Suprapubic skin (tissue), 4 donors: ENCODE data around the gene URI1. TPM values are rescaled to one million over a fixed set of nuclear protein-coding genes. Genes with fewer than 3 reads are reported as not detected.

ENCODE experiments used
- DNase-seq, 2 donors: peaks; one replicate each; pipeline ENCODE4 v3.0.0-alpha.2; 2019; ENCODE audit warnings: low spot score in 2 of 2
- H3K27ac ChIP-seq: fragments of 200-600 bp; sonication (generic); one replicate; pipeline ENCODE4 v1.5.1; 2019
- H3K27me3 ChIP-seq: fragments of 200-600 bp; sonication (generic); one replicate; pipeline ENCODE4 v1.5.1; 2019
- H3K36me3 ChIP-seq: fragments of 200-600 bp; sonication (generic); one replicate; pipeline ENCODE4 v1.5.1; 2019
- H3K4me1 ChIP-seq: fragments of 200-600 bp; sonication (generic); one replicate; pipeline ENCODE4 v1.5.1; 2019
- H3K4me3 ChIP-seq: fragments of 200-600 bp; sonication (generic); one replicate; pipeline ENCODE4 v1.5.1; 2019; ENCODE audit warnings: mild to moderate bottlenecking
- H3K9me3 ChIP-seq: fragments of 200-600 bp; sonication (generic); one replicate; pipeline ENCODE4 v1.5.1; 2019
- EP300 ChIP-seq: sonication (generic); formaldehyde crosslinking; IDR thresholded peaks from one replicate; pipeline ENCODE4 v1.6.1; 2017; ENCODE audit warnings: antibody characterized with exemption
- POLR2A ChIP-seq, 2 donors: fragments of 450-650 bp; IDR thresholded peaks; one replicate each; pipeline ENCODE4 v1.6.1; 2017; ENCODE audit warnings: antibody characterized with exemption in 2 of 2, mild to moderate bottlenecking in 2 of 2, moderate library complexity in 2 of 2
- POLR2AphosphoS5 ChIP-seq, 3 donors: sonication (generic); formaldehyde crosslinking; IDR thresholded peaks; one replicate each; pipeline ENCODE4 v1.6.1; 2017; ENCODE audit warnings: antibody characterized with exemption in 3 of 3
- WGBS: methylation state at CpG from one replicate; pipeline ENCODE4 v1.1.5; 2018; 5-methylcytosine and 5-hydroxymethylcytosine counted together
- total RNA-seq, 4 donors: library from RNA; depleted of rRNA; stranded (reverse); fragments of >200 nt; gene quantifications; one replicate each; pipeline ENCODE4 v1.1.0, GENCODE V29; 2016
- TF ChIP-seq, protein P1 (sequence below), 2 donors: fragments of 200-600 bp in 1 of 2; fragments of 450-650 bp in 1 of 2; sonication (generic) in 1 of 2; IDR thresholded peaks; one replicate each; pipeline ENCODE4 v1.5.1; 2016 to 2019; ENCODE audit warnings: antibody characterized with exemption in 2 of 2, mild to moderate bottlenecking in 1 of 2, moderate library complexity in 1 of 2

URI1 gene
- total RNA-seq, 4 donors from 2014 or later = 43.8 to 71.2 (median 58.8) TPM

DNA sequence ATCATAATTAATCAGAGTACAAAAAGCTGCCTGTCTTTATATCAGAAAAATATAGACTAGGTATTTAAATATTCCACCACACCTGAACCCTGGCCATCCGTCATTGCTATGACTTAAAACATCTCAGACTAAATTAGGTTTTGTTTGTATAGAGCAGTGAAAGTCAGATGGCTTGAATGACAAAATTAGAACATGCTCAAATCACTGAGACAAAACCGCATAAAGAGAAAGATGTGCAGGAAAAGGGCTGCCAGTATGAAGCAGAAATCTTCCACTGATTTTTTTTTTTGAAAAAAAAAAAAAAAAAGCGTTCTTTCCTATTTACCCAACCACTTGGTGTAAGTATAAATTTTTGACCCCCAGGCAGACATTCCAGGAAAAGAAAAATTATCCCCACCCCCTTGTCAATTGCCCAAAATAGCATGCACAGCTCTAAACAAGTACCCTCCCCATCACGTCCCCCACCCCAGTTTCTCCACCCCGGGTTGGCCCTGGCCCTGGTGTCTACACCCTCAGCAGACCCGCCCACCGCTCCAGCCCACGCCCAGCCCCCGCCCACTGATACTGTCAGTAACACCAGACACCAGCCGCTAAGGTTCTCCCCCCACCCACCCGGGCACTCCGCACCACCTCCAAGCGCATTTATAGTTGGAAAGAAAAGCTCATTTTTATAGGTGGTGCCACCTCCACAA lies 118.6 kb downstream of the URI1 start:
- no peak overlapping the region for H3K4me3 ChIP-seq
- no peak for TF ChIP-seq POLR2AphosphoS5 (IDR thresholded peaks at IDR 0.05)
- TF ChIP-seq, protein P1, sequence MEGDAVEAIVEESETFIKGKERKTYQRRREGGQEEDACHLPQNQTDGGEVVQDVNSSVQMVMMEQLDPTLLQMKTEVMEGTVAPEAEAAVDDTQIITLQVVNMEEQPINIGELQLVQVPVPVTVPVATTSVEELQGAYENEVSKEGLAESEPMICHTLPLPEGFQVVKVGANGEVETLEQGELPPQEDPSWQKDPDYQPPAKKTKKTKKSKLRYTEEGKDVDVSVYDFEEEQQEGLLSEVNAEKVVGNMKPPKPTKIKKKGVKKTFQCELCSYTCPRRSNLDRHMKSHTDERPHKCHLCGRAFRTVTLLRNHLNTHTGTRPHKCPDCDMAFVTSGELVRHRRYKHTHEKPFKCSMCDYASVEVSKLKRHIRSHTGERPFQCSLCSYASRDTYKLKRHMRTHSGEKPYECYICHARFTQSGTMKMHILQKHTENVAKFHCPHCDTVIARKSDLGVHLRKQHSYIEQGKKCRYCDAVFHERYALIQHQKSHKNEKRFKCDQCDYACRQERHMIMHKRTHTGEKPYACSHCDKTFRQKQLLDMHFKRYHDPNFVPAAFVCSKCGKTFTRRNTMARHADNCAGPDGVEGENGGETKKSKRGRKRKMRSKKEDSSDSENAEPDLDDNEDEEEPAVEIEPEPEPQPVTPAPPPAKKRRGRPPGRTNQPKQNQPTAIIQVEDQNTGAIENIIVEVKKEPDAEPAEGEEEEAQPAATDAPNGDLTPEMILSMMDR (IDR thresholded peaks at IDR 0.05) = no peak
- TF ChIP-seq POLR2A (IDR thresholded peaks at IDR 0.05) = no peak
- no peak for TF ChIP-seq EP300
- WGBS = 40% methylated on average over 13 of the region's 13 CpGs

DNA sequence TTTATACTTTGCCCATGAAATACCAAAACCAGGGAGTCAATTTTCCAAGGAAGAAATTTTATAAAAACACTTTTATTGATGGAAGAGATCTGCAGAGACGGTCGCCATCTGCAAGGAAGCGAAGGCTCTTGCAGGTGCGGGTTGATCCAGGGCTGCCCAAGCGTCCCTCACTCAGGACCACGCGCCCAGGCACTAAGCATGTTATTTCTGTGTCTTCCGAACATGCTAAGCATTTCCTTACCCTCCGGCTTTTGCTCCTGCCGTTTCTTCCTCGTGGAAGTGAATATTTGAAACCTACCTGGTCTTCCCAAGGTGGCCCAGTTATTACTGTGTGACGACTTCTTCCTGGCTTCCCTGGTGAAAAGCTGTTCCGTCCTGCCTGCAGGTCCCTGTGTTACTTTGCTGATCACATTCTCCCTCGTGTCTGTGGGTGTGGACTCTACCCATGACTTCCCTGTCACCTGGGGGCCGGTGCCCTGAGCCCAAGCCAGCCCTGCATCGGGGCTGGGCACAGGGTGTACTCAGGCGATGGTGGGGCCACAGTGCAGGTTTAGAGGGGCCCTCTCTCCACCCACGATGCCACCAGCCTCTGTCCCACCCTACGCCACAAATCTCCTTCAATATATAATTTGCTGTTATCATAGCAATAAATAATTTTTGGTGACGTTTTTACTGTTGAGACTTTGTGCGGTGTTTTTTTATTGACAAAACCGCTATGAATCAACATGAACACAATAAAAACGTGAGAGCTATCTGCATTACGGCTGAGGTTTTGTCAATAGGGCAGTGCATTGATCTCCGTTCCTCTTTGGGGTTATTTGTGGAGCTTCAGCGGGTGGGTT lies 119.4 kb downstream of the URI1 start:
- no peak overlapping the region for H3K4me3 ChIP-seq
- DNase-seq = peak in 1 of 2 donors; percentile 41
- H3K36me3 ChIP-seq = no peaks in the 10 kb centered on the region
- peaks cover 29% of the 10 kb centered on the region for H3K27me3 ChIP-seq
- no peaks in the 10 kb centered on the region for H3K9me3 ChIP-seq
- no peak overlapping the region for H3K27ac ChIP-seq
- TF ChIP-seq POLR2A (IDR thresholded peaks at IDR 0.05) (no peak), POLR2AphosphoS5 (IDR thresholded peaks at IDR 0.05) (no peak), EP300 (no peak)
- TF ChIP-seq, protein P1 (IDR thresholded peaks at IDR 0.05) = no peak
- no peaks in the 10 kb centered on the region for H3K4me1 ChIP-seq
- 74% methylated on average over 26 of the region's 26 CpGs for WGBS

More for the DNA sequence above, 118.6 kb downstream of the URI1 start:
- Histone ChIP-seq H3K4me1 (no peaks in the 10 kb centered on the region), H3K27me3 (peaks cover 29% of the 10 kb centered on the region), H3K27ac (no peak overlapping the region), H3K9me3 (no peaks in the 10 kb centered on the region), H3K36me3 (no peaks in the 10 kb centered on the region)
- DNase-seq = peak in 1 of 2 donors; percentile 78

DNA sequence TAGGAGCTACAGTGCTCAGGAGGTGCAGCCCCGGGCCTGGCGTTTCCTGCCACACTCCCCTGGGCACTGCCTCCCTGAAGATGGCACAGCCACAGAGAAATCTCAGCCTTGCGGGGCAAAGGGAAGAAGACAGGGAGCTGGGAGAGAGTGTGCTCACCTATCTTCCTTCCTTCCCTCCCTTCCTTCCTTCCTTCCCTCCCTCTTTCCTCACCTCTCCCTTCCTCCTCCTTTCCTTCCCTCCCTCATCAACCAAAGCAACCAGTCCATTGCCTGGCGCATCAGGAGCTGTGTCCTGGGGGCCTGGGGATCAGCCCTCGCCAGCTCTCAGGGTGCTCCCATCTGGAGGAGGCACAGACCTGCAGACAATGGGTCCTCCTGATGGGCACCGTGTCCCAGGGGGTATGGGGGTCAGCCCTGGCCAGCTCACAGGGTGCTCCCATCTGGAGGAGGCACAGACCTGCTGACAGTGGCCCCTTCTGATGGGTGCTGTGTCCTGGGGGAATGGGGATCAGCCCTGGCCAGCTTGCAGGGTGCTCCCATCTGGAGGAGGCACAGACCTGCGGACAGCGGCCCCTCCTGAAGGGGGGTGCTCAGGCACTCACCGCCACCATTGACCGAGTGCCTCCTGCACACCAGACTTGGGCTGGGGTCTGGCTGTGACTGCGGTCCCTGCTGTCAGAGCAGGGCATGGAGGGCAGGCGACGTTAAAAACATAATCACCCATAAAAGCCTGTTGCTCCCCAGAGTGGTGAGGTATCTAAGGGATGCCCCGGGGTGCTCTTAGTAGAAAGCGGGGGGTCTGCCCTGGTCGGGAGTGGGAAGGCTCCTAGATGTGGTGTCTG lies 120.2 kb downstream of the URI1 start:
- Histone ChIP-seq H3K27ac (no peak overlapping the region), H3K4me1 (no peaks in the 10 kb centered on the region), H3K36me3 (no peaks in the 10 kb centered on the region), H3K27me3 (peaks cover 29% of the 10 kb centered on the region), H3K9me3 (no peaks in the 10 kb centered on the region), H3K4me3 (no peak overlapping the region)
- no peak for TF ChIP-seq POLR2A (IDR thresholded peaks at IDR 0.05)
- TF ChIP-seq, protein P1 (IDR thresholded peaks at IDR 0.05) = no peak
- no peak for TF ChIP-seq POLR2AphosphoS5 (IDR thresholded peaks at IDR 0.05)
- no peak for TF ChIP-seq EP300
- peak in 1 of 2 donors; percentile 63 for DNase-seq
- WGBS = 66% methylated on average over 6 of the region's 16 CpGs

DNA sequence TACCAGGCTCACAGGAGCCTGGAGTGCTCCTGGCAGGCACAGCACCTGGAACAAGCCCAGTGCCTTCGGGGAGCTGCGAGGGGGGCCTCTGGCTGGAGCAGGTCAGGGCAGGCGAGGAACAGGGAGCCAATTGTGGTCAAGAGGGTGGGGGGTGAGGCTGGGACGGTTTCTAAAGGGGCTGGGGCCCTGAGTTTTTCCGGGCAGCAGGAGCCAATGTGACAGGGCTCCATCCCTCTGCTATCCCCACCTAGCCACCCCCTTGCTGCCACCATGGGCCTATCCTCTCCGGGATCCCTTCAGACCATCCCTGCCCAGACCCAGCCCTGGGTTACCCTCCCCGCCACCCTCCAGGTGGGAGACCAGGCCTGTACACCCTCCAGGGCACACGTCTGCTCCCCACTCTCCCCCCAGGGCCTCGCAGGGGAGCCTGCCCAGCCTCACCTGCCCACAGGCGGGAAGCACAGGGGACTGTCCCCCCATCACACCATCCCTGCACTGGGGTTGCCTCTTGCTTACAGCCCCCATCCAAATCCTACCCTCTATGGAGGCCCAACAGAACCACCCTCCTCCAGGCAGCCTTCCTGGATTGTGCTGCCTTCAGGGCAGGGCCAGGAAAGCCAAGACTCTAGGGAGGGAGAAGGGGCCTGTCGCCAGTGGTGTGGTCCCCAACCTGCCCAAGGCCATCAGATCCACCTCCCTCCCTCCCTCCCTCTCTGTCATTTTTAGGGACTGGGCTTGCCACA lies 121.0 kb downstream of the URI1 start:
- peak in 1 of 2 donors; percentile 60 for DNase-seq
- WGBS = 50% methylated on average over 8 of the region's 11 CpGs

More for the DNA sequence above, 121.0 kb downstream of the URI1 start:
- TF ChIP-seq POLR2A (IDR thresholded peaks at IDR 0.05) (no peak), EP300 (no peak), POLR2AphosphoS5 (IDR thresholded peaks at IDR 0.05) (no peak)
- TF ChIP-seq, protein P1 (IDR thresholded peaks at IDR 0.05) = no peak
- Histone ChIP-seq H3K9me3 (no peaks in the 10 kb centered on the region), H3K4me3 (no peak overlapping the region), H3K27me3 (peaks cover 29% of the 10 kb centered on the region), H3K36me3 (no peaks in the 10 kb centered on the region), H3K27ac (no peak overlapping the region), H3K4me1 (no peaks in the 10 kb centered on the region)
